Cardiac fibroblast (primary cell): ENCODE measurements around the gene NRTN.

ENCODE experiments used
- DNase-seq, 2 donors: peaks; one replicate each; pipeline versions ENCODE4 v3.0.0 to v3.0.0-alpha.2; 2010; ENCODE audit warnings: low read depth in 2 of 2
- H3K4me3 ChIP-seq, 2 donors: replicated peaks in 1 of 2; 1 replicate in 1 of 2; 2 replicates in 1 of 2; pipeline ENCODE4 v1.5.1; 2011; ENCODE audit warnings: low read depth in 2 of 2, low read length in 2 of 2, mild to moderate bottlenecking in 2 of 2, moderate library complexity in 1 of 2
- CTCF ChIP-seq: IDR thresholded peaks from one replicate; pipeline ENCODE4 v1.5.1; 2011; ENCODE audit warnings: low read depth, mild to moderate bottlenecking, low read length, inconsistent platforms

The NRTN gene

GRCh38 chr19:5806905-5807304 lies 2.0 kb downstream of the NRTN start:
- no peak for DNase-seq
- no peak overlapping the region for H3K4me3 ChIP-seq
- TF ChIP-seq CTCF = no peak

GRCh38 chr19:5808120-5808816 lies 3.4 kb downstream of the NRTN start:
- TF ChIP-seq CTCF = no peak
- H3K4me3 ChIP-seq = no peak overlapping the region
- DNase-seq = no peak

- no peak for DNase-seq
- TF ChIP-seq CTCF = no peak
- no peak overlapping the region for H3K4me3 ChIP-seq
These were observed 4.2 kb downstream of the NRTN start for GRCh38 chr19:5809053-5809452.

- no peak for TF ChIP-seq CTCF
- no peak overlapping the region for H3K4me3 ChIP-seq
- DNase-seq = no peak
These were observed 4.6 kb downstream of the NRTN start for GRCh38 chr19:5809469-5809868.

GRCh38 chr19:5811117-5811516 lies 6.2 kb downstream of the NRTN start:
- no peak for TF ChIP-seq CTCF
- no peak for DNase-seq
- no peak overlapping the region for H3K4me3 ChIP-seq

GRCh38 chr19:5814123-5814851 lies 9.4 kb downstream of the NRTN start:
- no peak for DNase-seq
- H3K4me3 ChIP-seq = no peak overlapping the region
- no peak for TF ChIP-seq CTCF

GRCh38 chr19:5814852-5815246 lies 10.0 kb downstream of the NRTN start:
- DNase-seq = no peak
- TF ChIP-seq CTCF = no peak
- no peak overlapping the region for H3K4me3 ChIP-seq
